ENCODE measurements around the gene ZCCHC17.

DNA sequence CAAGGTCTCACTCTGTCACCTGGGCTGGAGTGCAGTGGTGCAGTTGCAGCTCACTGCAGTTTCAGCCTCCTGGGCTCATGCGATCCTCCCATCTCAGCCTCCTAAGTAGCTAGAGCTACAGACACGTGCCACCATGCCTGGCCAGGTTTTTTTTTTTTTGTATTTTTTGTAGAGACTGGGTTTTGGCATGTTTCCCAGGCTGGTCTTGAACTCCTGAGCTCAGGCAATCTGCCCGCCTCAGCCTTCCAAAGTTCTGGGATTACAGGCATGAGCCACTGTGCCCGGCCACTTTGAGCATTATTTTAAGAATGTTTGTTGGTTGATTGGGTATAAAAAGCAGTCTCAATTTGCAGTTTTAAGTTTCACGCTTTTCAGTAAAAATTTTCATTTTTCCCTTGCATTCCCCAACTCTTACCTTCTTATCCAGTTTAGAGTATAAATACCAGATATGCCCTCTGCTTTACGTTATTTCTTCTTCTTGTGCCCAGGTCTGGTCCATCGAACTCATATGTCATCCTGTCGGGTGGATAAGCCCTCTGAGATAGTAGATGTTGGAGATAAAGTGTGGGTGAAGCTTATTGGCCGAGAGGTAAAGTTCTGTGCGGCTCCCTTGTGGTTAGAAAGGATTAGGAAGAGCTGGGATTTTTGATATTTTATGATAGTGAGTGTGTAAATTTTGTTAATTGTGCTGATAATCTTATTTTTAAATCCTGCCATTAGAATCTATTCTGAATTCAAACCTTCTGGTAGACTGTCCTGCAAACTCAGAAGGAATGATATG is 40.0 kb downstream of the ZCCHC17 start:
- TF ChIP-seq POLR2A (IDR thresholded peaks at IDR 0.05) = no peak
- TF ChIP-seq, protein P1, sequence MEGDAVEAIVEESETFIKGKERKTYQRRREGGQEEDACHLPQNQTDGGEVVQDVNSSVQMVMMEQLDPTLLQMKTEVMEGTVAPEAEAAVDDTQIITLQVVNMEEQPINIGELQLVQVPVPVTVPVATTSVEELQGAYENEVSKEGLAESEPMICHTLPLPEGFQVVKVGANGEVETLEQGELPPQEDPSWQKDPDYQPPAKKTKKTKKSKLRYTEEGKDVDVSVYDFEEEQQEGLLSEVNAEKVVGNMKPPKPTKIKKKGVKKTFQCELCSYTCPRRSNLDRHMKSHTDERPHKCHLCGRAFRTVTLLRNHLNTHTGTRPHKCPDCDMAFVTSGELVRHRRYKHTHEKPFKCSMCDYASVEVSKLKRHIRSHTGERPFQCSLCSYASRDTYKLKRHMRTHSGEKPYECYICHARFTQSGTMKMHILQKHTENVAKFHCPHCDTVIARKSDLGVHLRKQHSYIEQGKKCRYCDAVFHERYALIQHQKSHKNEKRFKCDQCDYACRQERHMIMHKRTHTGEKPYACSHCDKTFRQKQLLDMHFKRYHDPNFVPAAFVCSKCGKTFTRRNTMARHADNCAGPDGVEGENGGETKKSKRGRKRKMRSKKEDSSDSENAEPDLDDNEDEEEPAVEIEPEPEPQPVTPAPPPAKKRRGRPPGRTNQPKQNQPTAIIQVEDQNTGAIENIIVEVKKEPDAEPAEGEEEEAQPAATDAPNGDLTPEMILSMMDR (IDR thresholded peaks at IDR 0.05) = no peak

Measured in testis (tissue), 2 donors.